Bronchial epithelial cell (primary cell): ENCODE measurements around the gene HNRNPM. TPM values are rescaled to one million over a fixed set of nuclear protein-coding genes. Genes with fewer than 3 reads are reported as not detected.

Source experiments
- DNase-seq: peaks from one replicate; pipeline ENCODE4 v3.0.0-alpha.2; 2010; ENCODE audit warnings: low read depth
- FAIRE-seq: peaks from 2 replicates; lab custom pipeline; 2011; peaks lifted over from hg19 to GRCh38; lab: Jason Lieb, UNC
- H3K27me3 ChIP-seq: 2 replicates; pipeline ENCODE4 v1.5.1; 2011; ENCODE audit warnings: low read length; ENCODE audit not compliant: control insufficient read depth, insufficient read depth
- H3K36me3 ChIP-seq: 2 replicates; pipeline ENCODE4 v1.5.1; 2011; ENCODE audit warnings: low read length; ENCODE audit not compliant: control insufficient read depth, insufficient read depth
- H3K4me3 ChIP-seq: 2 replicates; pipeline ENCODE4 v1.5.1; 2011; ENCODE audit warnings: mild to moderate bottlenecking, low read depth, low read length, control low read depth
- total RNA-seq: library from RNA; depleted of rRNA; stranded (reverse); fragments of >200 nt; gene quantifications from 2 replicates; pipeline ENCODE4 v1.2.1, GENCODE V29; 2014
- TF ChIP-seq, protein P1 (sequence below): IDR thresholded peaks from 2 replicates; pipeline ENCODE4 v1.5.1; 2011; ENCODE audit warnings: mild to moderate bottlenecking, moderate library complexity, low read length, control low read depth, inconsistent platforms; ENCODE audit not compliant: insufficient read depth, severe bottlenecking

HNRNPM gene
- total RNA-seq, 1 donor from 2014 or later: 53.4 TPM

DNA sequence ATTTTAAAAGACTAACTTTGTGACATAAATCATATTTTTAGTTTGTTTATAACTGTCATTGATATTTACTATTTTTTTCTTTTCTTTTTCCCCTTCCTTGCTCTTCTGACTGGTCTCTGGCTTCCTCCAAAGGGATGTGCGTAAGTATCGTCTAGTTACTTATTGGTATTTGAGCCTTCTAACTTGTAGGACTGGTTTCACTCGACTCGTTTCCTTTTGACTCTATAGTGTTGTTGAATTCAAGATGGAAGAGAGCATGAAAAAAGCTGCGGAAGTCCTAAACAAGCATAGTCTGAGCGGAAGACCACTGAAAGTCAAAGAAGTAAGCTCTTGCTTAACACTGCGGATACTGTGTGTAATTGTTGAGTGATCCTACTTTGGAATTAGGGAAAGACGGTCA is 18.6 kb downstream of the HNRNPM start:
- peak; percentile 40 for DNase-seq
- no peak for FAIRE-seq
- TF ChIP-seq, protein P1, sequence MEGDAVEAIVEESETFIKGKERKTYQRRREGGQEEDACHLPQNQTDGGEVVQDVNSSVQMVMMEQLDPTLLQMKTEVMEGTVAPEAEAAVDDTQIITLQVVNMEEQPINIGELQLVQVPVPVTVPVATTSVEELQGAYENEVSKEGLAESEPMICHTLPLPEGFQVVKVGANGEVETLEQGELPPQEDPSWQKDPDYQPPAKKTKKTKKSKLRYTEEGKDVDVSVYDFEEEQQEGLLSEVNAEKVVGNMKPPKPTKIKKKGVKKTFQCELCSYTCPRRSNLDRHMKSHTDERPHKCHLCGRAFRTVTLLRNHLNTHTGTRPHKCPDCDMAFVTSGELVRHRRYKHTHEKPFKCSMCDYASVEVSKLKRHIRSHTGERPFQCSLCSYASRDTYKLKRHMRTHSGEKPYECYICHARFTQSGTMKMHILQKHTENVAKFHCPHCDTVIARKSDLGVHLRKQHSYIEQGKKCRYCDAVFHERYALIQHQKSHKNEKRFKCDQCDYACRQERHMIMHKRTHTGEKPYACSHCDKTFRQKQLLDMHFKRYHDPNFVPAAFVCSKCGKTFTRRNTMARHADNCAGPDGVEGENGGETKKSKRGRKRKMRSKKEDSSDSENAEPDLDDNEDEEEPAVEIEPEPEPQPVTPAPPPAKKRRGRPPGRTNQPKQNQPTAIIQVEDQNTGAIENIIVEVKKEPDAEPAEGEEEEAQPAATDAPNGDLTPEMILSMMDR: no peak
- peaks cover 10% of the 10 kb centered on the region for H3K36me3 ChIP-seq
- no peak overlapping the region for H3K4me3 ChIP-seq
- H3K27me3 ChIP-seq: no peaks in the 10 kb centered on the region

- DNase-seq (no peak), FAIRE-seq (no peak)
- Histone ChIP-seq H3K4me3 (no peak overlapping the region), H3K27me3 (no peaks in the 10 kb centered on the region), H3K36me3 (peaks cover 25% of the 10 kb centered on the region)
- TF ChIP-seq, protein P1: no peak
Measured at GRCh38 chr19:8466018-8466417, 21.2 kb downstream of the HNRNPM start.

- TF ChIP-seq, protein P1: no peak
- Histone ChIP-seq H3K4me3 (no peak overlapping the region), H3K36me3 (peaks cover 31% of the 10 kb centered on the region), H3K27me3 (no peaks in the 10 kb centered on the region)
- DNase-seq (no peak), FAIRE-seq (no peak)
Measured at GRCh38 chr19:8468124-8468523, 23.3 kb downstream of the HNRNPM start.

GRCh38 chr19:8468761-8469373 is 24.1 kb downstream of the HNRNPM start:
- H3K36me3 ChIP-seq: peaks cover 30% of the 10 kb centered on the region
- TF ChIP-seq, protein P1: no peak
- no peak overlapping the region for H3K4me3 ChIP-seq
- no peaks in the 10 kb centered on the region for H3K27me3 ChIP-seq
- no peak for DNase-seq
- no peak for FAIRE-seq

GRCh38 chr19:8469613-8470368 is 25.0 kb downstream of the HNRNPM start:
- peaks cover 27% of the 10 kb centered on the region for H3K36me3 ChIP-seq
- no peak overlapping the region for H3K4me3 ChIP-seq
- DNase-seq (no peak), FAIRE-seq (no peak)
- TF ChIP-seq, protein P1: no peak
- H3K27me3 ChIP-seq: no peaks in the 10 kb centered on the region
